DND-41 (cell line): ENCODE data around the gene NDUFC1.

Experiments used
- ATAC-seq: fragments of 200-7000 bp; cut with Tn5 transposase; 3 replicates; pipeline ENCODE4 v1.9.1; 2021; ENCODE audit warnings: low read depth; ENCODE audit not compliant: insufficient read depth
- DNase-seq: peaks from one replicate; pipeline ENCODE4 v3.0.0-alpha.2; 2020
- H2AFZ ChIP-seq: 2 replicates; pipeline ENCODE4 v1.6.0; 2012; ENCODE audit warnings: low read depth, low read length
- H3K27ac ChIP-seq: 2 replicates; pipeline ENCODE4 v1.5.1; 2012; ENCODE audit warnings: low read length, inconsistent platforms
- H3K27me3 ChIP-seq: fragments of 200-600 bp; sonication (generic); 2 replicates; pipeline ENCODE4 v1.6.0; 2012; ENCODE audit warnings: low read length, mild to moderate bottlenecking, inconsistent platforms; ENCODE audit not compliant: insufficient read depth, poor library complexity
- H3K36me3 ChIP-seq: 2 replicates; pipeline ENCODE4 v1.5.1; 2012; ENCODE audit warnings: low read length, inconsistent platforms; ENCODE audit not compliant: insufficient read depth
- H3K4me1 ChIP-seq: 2 replicates; pipeline ENCODE4 v1.5.1; 2012; ENCODE audit warnings: mild to moderate bottlenecking, low read length; ENCODE audit not compliant: insufficient read depth
- H3K4me2 ChIP-seq: 2 replicates; pipeline ENCODE4 v1.6.0; 2012; ENCODE audit warnings: mild to moderate bottlenecking, moderate library complexity, low read length, inconsistent platforms; ENCODE audit not compliant: insufficient read depth
- H3K4me3 ChIP-seq, 2 experiments: fragments of 200-600 bp in 1 of 2; shearing (Covaris generic) in 1 of 2; 2 replicates each; pipeline ENCODE4 v1.5.1; 2012 to 2016; ENCODE audit warnings: inconsistent platforms in 2 of 2, low read length in 2 of 2, mild to moderate bottlenecking in 2 of 2, low read depth in 1 of 2, moderate library complexity in 1 of 2
- H3K79me2 ChIP-seq: 2 replicates; pipeline ENCODE4 v1.6.0; 2012; ENCODE audit warnings: low read length, inconsistent platforms; ENCODE audit not compliant: insufficient read depth
- H3K9ac ChIP-seq: 2 replicates; pipeline ENCODE4 v1.6.0; 2012; ENCODE audit warnings: low read depth, mild to moderate bottlenecking, inconsistent platforms, low read length, moderate library complexity
- H3K9me3 ChIP-seq: 2 replicates; pipeline ENCODE4 v1.5.1; 2012; ENCODE audit warnings: low read length, moderate library complexity, mild to moderate bottlenecking, inconsistent platforms; ENCODE audit not compliant: insufficient read depth, severe bottlenecking
- H4K20me1 ChIP-seq: 2 replicates; pipeline ENCODE4 v1.6.0; 2012; ENCODE audit warnings: low read length; ENCODE audit not compliant: insufficient read depth
- CTCF ChIP-seq: IDR thresholded peaks from 2 replicates; pipeline ENCODE4 v1.5.1; 2012; ENCODE audit warnings: borderline replicate concordance, low read length, moderate library complexity, mild to moderate bottlenecking; ENCODE audit not compliant: poor library complexity, severe bottlenecking; ENCODE audit errors: extremely low read depth
- EZH2 ChIP-seq: IDR thresholded peaks from 3 replicates; pipeline ENCODE4 v1.6.1; 2012; ENCODE audit warnings: borderline replicate concordance, low read depth, mild to moderate bottlenecking, moderate library complexity, low read length, inconsistent platforms; ENCODE audit not compliant: severe bottlenecking

NDUFC1 gene

GRCh38 chr4:139267301-139267700 lies 35.0 kb downstream of the NDUFC1 start:
- no peak for DNase-seq
- Histone ChIP-seq H3K36me3 (no peaks in the 10 kb centered on the region), H3K4me3 (no peak overlapping the region), H3K9ac (peak overlapping the region; percentile 43; the same call in 1 of the 2 replicates), H3K27me3 (no peaks in the 10 kb centered on the region), H3K9me3 (no peaks in the 10 kb centered on the region), H3K27ac (no peak overlapping the region), H4K20me1 (no peaks in the 10 kb centered on the region), H2AFZ (peak overlapping the region; percentile 82), H3K79me2 (no peaks in the 10 kb centered on the region), H3K4me2 (peak overlapping the region; percentile 59), H3K4me1 (peaks cover 21% of the 10 kb centered on the region)
- TF ChIP-seq EZH2 = no peak
- TF ChIP-seq CTCF = no peak
- ATAC-seq = no peak

- Histone ChIP-seq H3K9me3 (no peaks in the 10 kb centered on the region), H3K79me2 (no peaks in the 10 kb centered on the region), H3K9ac (peak overlapping the region; percentile 43), H3K4me2 (peak overlapping the region; percentile 59), H3K4me3 (peak overlapping the region in 1 of 2 experiments; percentile 50; a peak in 2 of 4 replicates), H3K27me3 (no peaks in the 10 kb centered on the region), H3K4me1 (peaks cover 21% of the 10 kb centered on the region), H3K27ac (peak overlapping the region; percentile 60), H2AFZ (peak overlapping the region; percentile 82), H3K36me3 (no peaks in the 10 kb centered on the region), H4K20me1 (no peaks in the 10 kb centered on the region)
- DNase-seq = peak; percentile 84
- ATAC-seq = peak; percentile 99
- TF ChIP-seq CTCF (no peak), EZH2 (no peak)
Observed at GRCh38 chr4:139266583-139267257, 35.6 kb downstream of the NDUFC1 start.

- no peak for TF ChIP-seq CTCF
- no peak for TF ChIP-seq EZH2
- Histone ChIP-seq H2AFZ (peak overlapping the region; percentile 82), H3K27me3 (no peaks in the 10 kb centered on the region), H3K4me3 (peak overlapping the region in 1 of 2 experiments; percentile 50; a peak in 2 of 4 replicates), H4K20me1 (no peaks in the 10 kb centered on the region), H3K79me2 (no peaks in the 10 kb centered on the region), H3K36me3 (no peaks in the 10 kb centered on the region), H3K27ac (peak overlapping the region; percentile 60), H3K4me1 (peaks cover 21% of the 10 kb centered on the region), H3K9ac (peak overlapping the region; percentile 43), H3K9me3 (no peaks in the 10 kb centered on the region), H3K4me2 (peak overlapping the region; percentile 59)
- peak; percentile 15; the same call in 2 of the 3 replicates for ATAC-seq
- no peak for DNase-seq
Observed at GRCh38 chr4:139266208-139266582, 36.1 kb downstream of the NDUFC1 start.
